C1 segment of cervical spinal cord (tissue), 14 donors: ENCODE results near the gene GNAI3.

Source experiments
- DNase-seq, 14 donors: peaks; one replicate each; lab custom pipeline; 2025; lab: John Stamatoyannopoulos, UW

GNAI3 gene

DNA sequence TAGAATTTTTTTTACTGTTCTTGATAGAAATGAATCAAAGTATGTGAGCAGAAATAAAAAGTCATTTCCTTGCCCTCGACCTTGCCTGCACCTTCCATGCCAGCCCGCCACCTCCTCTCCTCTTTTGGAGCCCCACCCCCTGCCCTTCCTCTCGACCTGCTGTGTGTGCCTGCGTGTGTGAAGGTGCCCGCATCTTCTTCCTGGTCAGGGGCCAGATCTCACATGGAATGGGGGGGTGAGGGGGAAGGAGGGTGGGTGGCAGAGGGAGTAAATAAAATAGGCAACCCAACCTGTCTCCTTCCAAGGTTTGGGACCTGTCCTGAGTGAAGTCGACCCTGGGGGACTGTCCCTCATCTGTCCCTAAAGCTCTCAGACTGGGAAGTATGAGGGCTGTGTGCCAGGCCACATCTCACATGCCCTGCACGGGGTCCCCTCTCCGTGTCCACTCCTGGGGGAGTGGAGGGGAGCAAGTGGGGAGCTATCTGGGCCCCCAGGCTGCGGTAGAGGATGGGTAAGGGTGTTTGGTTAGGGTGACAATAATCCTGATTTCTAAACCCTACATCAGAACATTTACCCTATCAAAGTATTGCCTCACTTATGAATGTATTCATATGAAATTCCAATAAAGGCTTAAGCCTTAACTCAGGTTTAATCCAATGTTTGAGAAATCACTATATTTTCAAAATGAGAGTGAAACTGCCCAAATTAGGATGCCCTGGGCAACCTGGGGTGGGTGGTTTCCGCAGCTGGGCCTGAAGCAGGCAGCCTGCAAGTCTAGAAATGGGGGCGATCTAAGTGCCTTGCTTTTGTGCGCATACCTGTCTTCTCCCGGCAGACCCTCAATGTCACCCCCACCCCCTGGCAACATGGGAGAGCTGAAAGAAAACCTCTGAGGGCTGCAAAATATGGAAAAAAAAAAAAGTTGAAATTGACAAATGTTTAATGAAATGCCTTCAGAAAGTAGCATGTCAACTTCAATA, 86.6 kb downstream of the GNAI3 start:
- no peak for DNase-seq

DNA sequence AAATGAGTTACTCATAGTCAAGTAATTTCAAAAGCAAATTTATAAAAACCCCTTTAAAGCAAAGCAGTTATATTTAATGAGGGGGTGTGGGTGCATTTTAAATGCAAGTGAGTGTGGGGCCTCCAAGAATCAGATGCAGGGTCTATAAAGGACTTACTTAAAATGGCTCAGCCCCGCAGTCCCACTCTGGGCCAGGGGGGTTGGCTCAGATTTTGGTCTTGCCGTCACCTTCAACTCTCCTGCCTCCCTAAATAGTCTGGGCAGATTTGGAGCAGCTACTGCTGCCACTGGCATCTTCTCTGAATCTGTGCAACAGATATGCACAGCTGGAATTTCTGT, 87.4 kb downstream of the GNAI3 start:
- no peak for DNase-seq

GRCh38 chr1:109636201-109636952, 88.0 kb downstream of the GNAI3 start:
- DNase-seq: no peak

- no peak for DNase-seq
Measured at GRCh38 chr1:109637446-109637845, 89.0 kb downstream of the GNAI3 start.

DNA sequence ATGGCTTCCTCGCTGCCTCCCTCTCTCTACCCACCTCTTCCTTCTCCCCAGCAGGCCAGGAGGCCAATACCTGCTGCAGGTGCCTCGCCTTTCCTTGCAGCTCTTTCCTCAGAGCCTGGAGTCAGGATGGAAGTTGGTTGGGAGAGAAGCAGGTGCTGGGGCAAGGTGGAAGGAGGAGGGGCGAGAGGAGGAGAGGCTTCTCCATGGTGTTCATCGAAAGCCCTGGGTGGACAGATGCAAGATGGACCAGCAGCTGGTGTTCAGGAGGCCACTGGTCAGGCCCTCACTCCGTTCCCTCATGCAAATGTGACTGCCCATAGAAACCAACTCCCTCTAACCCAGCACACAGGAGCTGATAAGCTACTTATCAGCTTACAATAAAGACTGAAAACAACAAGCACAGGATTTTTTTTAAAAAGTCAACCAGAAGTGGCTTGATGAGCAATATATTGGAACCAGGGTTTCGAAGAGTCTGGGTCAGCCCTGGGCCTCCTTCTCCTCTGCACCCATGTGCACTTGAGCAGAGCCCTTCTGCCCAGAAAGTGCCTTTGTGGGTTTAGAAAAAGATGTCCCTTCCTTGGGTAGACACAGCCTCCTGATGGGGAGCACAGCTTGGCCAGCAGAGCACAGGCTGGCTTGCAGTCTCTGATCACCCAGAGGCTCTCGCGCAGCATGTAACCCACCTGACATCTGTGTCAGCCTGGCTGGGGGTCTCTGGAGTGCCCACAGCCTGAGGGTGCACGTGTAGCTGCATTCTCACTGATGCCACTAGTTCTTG, 90.8 kb downstream of the GNAI3 start:
- no peak for DNase-seq

DNA sequence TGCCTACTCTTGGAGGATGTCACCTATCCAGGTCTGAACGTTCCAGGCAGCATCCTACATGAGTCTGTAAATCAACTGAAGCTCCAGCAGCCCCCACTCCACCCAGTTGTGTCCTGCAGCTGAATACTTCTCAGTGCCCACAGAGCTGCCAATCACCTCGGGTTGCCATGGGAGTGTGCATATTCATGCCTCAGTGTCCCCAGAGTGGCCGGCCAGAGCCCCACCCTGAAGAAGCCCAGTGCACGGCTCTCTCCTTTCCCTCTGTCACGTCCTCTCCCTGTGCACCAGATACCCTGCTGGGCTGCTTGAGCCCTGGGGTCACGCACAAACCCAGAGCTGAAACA, 91.4 kb downstream of the GNAI3 start:
- DNase-seq: no peak

DNA sequence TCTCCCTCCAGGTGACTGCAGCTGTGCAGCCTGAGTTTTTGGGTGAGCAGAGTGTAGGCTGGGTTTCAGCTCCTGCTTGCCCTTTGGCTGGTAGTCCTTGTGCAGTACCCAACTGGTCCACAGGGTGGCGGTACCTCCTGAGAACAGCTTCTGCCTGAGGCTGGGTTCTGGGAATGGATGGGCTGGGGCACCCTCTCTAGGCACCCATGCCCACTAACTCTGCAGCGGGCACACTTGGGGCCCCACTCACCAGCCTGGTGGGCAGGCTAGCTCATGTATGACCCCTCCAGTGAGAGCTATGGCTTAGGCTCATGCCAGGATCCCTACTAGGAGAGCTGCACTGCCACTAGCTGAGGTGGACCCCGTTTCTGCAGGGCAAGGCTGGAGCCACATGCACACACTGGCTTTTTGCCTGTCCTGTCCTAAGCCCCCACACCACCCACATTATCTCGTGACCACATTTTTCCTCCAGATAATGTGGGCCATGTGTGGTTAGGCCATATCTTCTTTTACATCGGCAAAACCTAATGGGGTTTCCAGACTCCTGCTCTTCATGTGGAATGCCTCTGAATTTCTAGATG, 92.0 kb downstream of the GNAI3 start:
- DNase-seq: peak in 12 of 14 donors; percentile 36 to 84 (median 64)

GRCh38 chr1:109641078-109641740, 92.8 kb downstream of the GNAI3 start:
- DNase-seq: no peak

DNA sequence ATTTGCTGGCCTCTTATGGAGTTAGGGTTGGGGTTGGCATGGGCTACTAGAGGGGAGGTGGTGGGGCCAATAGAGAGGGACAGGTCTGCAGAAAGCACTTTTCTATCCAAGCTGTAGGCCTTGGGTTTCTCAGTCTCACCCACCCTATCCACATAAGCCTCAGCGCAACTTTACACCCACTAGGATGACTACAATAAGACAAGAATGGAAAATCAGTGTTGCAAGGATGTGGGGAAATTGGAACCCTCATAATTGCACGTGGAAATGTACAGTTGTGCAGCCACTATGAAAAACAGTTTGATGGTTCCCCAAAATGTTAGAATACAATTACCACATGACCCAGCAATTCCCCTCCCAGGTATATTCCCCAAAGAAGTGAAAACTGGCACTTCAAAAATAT, 93.4 kb downstream of the GNAI3 start:
- DNase-seq: no peak

- no peak for DNase-seq
Measured at GRCh38 chr1:109642626-109643025, 94.2 kb downstream of the GNAI3 start.

DNA sequence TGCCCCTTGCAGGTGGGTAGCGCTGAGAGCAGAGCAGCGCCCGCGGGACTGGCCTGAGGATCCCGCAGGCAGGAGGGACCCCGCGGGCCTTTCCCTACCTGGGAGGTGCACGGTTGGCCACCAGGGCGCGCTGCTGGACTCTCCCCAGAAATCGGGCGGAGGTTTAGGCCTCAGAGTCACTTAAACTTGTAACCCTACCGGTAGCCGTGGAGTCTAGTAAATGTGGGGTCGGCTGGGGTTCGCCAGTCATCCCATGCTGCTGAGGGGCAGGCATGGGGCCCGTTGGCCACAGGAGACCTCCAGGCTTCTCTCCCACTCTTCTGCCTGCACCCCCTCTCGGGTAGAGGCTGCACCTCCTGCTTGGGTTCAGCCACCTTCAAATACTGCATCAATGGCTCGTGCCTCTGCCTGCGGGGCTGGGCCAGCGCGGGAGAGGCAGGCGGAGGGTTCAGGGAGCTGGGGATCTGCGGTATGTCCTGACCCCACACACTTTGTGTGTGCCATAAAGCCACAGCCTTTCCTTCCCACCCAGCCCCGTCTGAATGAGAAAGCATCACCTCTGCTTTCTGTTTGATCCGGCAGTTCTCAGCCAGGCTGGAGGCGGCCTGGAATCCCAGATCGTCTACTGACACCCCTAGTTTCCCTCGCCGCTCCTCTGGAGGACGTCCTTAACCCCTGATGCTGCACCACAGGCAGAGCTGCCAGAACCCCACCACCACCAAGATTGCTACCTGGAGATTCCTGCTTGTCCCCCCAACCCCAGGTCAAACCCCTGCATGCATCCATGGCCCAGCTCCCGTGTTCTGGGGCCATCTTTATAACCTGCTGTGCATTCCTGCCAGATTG, 95.2 kb downstream of the GNAI3 start:
- peak in 10 of 14 donors; percentile 19 to 72 (median 46) for DNase-seq

GRCh38 chr1:109644670-109645069, 96.3 kb downstream of the GNAI3 start:
- DNase-seq: no peak

DNA sequence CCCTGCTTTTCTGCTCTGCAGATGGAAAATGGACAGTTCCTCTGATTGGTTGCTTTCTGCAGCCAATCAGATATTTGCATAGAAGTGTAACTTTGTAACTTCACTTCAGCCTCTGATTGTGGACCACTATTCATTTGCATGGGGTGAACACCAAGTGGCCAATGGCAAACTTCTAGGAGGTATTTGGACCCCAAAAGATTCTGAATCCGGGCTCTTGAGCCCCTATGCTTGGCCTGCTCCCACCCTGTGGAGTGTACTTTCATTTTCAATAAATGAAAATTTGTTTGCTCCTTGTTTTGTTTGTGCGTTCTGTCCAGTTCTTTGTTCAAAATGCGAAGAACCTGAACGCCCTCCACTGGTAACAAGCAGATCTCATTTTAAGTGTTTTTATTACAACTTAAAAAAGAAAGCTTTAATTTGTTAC, 101.1 kb downstream of the GNAI3 start:
- no peak for DNase-seq

DNA sequence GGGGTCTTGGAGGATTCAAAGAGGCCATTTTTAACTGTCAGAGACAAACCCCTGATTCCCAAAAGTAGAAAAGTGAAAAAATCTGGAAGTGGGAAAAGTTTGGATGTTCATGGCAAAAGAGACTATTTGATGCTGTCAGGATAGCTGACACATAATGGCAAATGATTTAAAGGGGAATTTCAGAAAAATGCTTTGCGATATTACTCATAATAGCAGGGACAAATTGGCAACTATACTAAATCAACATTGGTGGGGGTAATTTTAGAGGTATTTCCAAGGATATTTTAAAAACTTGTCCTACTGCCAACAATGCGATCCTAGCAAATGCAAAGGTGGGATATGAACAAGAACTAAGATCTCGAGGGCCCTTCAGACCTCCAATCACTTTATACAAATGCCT, 102.2 kb downstream of the GNAI3 start:
- DNase-seq: no peak

GRCh38 chr1:109652402-109652801, 104.0 kb downstream of the GNAI3 start:
- DNase-seq: no peak

GRCh38 chr1:109653306-109653705, 104.9 kb downstream of the GNAI3 start:
- DNase-seq: no peak

DNA sequence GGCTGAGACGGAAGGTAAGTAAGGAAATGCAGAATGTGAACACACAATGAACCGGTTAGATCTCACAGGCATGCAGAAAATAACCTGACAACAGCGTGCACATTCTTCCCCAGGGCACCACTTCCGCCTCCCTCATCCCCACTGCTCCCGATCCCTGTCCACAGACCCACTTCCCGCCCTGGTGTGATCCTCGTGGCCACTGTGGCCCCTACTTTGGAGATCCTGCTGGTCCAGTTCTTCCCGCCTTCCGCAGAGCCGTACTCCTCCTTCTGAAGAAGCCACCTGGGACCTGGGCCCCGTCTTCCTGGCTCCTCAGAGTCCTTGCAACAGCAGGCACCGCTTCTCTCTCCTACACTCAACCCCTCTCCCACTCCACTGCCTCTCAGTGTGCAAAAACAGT, 106.1 kb downstream of the GNAI3 start:
- DNase-seq: no peak

DNA sequence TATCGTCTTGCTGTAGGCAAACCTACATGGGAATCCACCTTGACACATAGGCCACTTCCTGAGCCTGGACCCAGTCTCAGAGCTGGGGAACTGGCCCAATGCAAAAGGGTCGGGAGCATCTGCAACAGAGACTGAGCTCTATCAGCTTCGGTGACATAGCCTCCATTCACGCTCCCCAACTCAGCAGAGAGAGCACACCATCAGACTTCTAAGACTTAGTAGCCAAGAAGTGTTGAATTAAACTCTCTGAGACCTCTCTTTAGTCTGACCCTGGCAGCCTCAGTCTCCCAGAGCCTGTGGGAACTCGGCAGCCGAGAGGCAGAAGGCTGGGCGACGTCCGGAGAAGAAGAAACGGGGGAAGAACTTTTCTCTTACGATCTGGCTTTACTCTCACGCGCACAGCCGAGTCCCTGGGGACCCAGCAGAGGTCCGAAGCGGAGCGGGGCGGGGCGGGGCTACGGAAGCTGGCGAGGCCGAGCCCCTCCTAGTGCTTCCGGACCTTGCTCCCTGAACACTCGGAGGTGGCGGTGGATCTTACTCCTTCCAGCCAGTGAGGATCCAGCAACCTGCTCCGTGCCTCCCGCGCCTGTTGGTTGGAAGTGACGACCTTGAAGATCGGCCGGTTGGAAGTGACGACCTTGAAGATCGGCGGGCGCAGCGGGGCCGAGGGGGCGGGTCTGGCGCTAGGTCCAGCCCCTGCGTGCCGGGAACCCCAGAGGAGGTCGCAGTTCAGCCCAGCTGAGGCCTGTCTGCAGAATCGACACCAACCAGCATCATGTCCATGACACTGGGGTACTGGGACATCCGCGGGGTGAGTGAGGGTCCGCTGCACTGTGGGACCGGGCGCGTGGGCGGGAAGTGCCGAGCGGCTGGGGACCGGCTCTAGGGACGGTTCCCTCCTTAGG, 107.5 kb downstream of the GNAI3 start, which contains the start of gene GSTM4:
Gene GSTM4 (plus strand): TSS at position 485 of the 905 bp plus-strand sequence. CDS start 291 bp downstream, at position 776.
- DNase-seq: peak in 13 of 14 donors; percentile 24 to 89 (median 69)

DNA sequence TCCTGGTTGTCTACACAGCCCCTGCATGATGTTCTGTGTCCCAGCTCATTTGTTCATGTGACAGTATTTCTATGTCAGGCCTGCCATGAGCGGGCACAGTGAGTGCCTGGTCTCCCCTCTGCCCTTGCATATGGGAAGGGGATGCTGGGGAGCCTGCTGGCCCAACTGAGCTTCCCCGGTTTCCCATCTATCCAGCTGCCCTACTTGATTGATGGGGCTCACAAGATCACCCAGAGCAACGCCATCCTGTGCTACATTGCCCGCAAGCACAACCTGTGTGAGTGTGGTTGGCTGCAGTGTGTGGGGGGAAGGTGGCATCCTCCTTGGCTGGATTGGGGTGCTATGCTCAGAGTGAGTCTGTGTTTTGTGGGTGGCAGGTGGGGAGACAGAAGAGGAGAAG, 109.0 kb downstream of the GNAI3 start:
- DNase-seq: no peak
